Activated CD8-positive, alpha-beta memory T cell treated with anti-CD3 and anti-CD28 coated beads, Interleukin-2, amount 50 U/mL, for 1 hour (primary cell): ENCODE data around the gene CNPY2.
"Not testable (repeated sequence)": the region's sequence is repeated elsewhere in the genome, so short reads cannot be mapped to it uniquely, and the experiment has no call there.

Experiments
- DNase-seq: peaks from one replicate; pipeline ENCODE4 v3.0.0-alpha.2; 2020; ENCODE audit errors: extremely low read depth

The CNPY2 gene

DNA sequence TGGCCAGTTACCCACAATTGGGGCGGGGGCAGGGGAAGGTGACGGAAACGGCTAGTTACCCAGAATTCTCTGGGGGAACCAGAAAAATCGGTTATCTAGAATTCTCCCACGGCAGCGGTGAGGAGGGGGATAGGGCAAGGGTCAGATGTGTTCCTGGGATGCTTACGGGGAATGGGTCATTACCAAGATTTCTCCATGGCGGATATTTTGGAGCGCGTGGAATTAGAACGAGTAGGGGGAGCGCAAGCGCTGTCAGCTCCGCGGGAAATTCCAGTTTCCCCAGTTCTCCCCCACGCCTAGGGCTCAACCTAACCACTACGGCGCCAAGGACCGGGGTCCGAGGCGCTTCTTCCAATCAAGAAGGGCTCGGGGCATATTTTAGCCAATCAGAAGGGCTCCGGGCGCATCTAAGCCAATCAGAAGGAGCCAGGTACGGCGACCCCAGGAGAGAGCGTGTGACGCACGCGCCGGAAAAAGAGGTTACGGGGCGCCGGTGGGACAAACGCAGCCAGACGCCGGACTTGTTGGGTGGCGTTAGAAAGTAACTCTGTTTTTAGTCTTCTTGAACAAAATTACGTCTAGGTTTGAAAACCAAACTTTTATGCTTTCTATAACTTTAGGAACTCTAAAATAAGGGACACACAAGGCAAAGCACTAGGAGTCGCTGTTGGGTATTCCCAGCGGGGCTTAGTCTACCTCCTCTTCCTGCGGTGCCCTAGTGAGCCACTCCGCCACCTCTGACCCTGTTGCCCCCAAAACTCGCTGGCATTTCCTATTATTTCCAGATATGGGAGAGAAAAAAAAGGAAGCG lies 18.1 kb upstream of the CNPY2 start, which contains the start of gene PAN2:
PAN2 (minus strand) TSS at position 322 of the 811 bp plus-strand sequence. CDS start 906 bp downstream, outside the sequence.
- DNase-seq = peak; percentile 86

DNA sequence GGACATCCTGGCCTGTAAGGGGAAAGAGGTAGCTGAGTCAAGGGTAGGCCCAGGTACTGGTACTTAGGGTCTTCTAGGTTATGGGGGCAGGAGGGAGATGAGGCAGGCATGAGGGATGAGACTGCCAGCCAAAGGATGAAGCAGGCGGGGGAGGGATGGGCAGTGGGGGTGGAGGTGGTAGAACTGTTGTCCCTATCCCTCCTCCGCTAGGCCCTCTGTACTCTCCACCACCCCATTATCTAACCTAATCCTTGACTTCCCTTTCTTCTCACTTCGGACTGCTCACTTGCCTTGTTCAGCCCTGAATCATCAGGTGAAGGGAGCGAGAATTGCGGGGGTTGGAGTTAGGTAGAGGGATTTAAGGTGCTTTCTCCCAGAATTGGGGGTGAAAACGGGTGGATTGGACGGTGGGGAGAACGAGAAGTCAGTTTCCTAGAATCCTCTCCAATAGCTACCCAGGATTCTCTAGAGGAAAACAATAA lies 17.4 kb upstream of the CNPY2 start:
- no peak for DNase-seq

- DNase-seq = no peak
These were observed 16.9 kb upstream of the CNPY2 start for GRCh38 chr12:56332512-56333196.

DNA sequence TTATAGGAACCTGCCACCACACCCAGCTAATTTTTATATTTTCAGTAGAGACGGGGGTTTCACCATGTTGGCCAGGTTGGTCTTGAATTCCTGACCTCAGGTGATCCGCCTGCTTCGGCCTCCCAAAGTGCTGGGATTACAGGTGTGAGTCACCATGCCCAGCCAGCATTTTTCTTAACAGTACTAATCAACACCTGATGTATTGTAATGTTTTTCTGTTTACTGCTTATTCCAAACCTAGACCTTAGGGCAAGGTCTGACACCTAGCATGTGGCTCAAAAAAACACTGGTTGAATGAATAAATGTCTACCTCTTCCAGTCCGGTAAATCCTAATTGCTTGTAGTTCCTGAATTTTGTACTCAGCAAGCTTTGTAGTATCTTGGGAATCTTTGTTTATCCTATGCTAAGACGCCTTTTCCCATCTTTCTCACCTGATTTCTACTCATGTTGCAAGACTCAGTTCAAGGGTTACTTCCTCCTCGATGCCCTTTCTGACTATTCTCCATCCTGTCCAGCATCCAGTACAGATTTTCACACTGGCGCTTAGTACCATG lies 15.2 kb upstream of the CNPY2 start:
- no peak for DNase-seq

GRCh38 chr12:56326533-56326932 lies 10.7 kb upstream of the CNPY2 start:
- no peak for DNase-seq

DNA sequence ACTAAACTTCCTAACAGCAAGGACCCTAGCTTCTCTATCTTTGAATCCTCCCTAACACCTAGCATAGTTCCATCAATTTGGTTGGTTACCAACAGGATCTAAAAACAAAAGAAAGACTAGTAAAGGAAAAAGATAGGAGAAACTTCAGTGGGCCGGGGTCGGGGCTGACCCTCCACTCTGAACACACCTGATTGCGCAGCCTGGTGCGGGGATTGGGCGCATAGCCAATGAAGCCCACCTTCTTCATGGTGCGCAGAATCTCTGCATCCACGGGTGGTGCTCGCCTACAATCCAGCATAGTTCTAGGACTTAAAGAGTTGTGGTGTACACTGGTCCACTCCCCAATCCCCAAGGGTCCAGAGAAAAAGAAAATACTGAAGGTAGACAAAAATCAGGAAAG lies 10.3 kb upstream of the CNPY2 start:
- no peak for DNase-seq

DNA sequence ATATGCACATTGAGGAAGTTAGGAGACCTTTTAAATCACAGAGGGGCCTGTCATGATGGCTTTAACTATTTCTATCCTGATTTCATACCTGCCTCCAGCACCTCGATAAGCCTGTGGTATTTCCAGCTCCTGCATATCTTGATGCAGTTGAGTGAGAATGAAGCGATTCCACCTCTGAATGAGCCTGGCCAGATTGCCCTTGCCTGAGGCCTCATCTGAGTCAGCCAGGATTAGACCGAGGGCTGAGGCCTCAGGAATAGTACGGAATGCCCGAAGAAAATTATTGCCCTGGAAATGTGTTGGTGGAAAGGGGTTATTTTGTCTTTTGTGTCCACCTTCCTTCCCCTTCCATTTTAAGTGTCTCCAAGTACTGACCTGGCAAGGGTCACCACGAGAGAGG lies 8.4 kb upstream of the CNPY2 start:
- DNase-seq = no peak

DNA sequence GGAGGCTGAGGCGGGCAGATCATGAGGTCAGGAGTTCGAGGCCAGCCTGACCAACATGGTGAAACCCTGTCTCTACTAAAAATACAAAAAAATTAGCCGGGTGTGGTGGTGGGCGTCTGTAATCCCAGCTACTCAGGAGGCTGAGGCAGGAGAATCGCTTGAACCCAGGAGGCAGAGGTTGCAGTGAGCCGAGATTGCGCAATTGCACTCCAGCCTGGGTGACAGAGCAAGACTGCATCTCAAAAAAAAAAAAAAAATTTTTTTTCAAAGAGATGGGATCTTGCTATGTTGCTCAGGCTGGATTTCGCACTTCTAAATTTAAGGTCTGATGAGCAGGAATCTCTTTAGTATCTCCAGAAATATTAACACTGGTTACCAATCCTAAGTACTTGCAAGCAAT lies 5.8 kb upstream of the CNPY2 start:
- not testable (repeated sequence) for DNase-seq

GRCh38 chr12:56321027-56321426 lies 5.2 kb upstream of the CNPY2 start:
- DNase-seq = no peak

GRCh38 chr12:56317675-56318074 lies 1.9 kb upstream of the CNPY2 start:
- no peak for DNase-seq

DNA sequence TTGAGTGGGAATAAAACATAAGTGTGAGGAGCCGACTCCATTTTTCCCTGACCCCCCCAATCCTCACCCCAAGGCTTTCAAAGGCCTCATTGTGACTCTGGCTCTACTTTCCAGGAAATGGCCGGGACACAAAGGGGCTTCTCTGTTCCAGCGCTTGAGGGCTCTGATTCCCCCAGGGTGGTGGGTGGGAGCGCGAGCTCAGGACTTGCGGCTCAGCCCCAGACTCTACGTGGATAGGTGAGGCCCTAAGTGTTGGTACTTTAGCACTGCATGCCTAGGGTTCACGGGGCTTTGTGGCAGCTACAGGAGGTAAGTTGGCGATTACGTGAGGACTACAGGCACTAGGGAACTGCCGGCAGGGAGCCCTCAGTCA lies 553 bp downstream of the CNPY2 start:
- DNase-seq = no peak

DNA sequence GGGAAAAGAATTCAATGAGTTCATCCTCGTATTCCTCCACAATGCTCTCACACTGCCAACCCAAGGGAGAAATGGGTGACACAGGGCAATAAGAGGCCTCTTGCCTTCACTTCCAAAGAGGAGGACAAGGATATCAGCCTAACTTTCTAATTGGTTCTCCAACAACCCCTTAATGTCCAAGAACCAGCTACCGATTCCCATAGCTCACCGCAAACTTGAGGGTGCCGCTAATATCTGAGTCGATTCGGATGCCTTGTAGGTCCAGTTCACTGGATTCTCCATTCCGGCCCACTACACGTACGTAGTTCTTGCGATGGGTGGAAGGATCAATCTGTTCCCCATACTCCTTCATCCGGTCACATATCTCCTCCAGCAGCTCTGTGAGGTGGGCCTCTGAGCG lies 4.8 kb downstream of the CNPY2 start:
- DNase-seq = no peak

DNA sequence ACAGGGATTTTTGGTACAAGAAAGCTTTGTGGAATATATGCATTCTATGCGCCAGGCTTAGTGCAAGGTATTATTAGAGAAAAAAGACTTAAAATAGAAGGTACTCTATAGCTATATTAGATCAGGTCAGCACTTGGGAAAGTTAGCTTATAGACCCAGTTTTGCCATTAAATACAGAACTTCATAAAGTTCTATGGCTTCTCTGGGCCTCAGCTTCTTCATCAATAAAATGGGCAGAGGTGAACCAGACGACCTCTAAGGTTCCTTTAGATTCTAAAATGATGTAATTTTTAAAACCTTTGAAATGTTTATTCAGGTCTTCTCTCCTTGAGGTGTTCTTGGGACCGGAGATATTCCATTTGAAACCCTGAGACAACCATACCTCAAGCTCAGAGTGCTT lies 7.1 kb downstream of the CNPY2 start:
- no peak for DNase-seq

DNA sequence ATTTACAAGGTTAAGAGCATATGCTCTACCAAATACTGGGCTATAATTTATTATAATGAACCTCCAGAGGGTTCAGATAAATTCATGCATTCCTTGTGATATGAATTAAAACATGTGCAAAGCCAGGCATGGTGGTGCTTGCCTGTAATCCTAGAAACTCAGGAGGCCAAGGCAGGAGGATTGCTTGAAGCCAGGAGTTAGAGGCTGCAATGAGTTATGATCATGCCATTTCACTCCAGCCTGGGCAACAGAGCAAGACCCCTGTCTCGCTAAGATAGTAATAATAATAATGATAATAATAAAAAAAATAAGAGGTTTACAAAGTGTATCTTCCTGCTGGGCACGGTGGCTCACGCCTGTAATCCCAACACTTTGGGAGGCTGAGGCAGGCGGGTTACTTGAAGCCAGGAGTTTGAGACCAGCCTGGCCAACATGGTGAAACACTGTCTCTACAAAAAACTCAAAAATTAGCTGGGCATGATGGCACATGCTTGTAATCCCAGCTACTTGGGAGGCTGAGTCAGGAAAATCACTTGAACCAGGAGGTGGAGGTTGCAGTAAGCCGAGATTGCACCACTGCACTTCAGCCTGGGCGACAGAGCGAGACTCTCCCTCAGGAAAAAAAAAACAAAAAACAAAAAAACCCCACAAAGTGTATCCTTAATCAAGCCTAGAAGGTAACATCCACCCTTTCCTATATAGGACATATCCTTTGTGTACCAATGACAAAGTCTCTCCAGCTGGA lies 8.4 kb downstream of the CNPY2 start:
- DNase-seq = no peak

DNA sequence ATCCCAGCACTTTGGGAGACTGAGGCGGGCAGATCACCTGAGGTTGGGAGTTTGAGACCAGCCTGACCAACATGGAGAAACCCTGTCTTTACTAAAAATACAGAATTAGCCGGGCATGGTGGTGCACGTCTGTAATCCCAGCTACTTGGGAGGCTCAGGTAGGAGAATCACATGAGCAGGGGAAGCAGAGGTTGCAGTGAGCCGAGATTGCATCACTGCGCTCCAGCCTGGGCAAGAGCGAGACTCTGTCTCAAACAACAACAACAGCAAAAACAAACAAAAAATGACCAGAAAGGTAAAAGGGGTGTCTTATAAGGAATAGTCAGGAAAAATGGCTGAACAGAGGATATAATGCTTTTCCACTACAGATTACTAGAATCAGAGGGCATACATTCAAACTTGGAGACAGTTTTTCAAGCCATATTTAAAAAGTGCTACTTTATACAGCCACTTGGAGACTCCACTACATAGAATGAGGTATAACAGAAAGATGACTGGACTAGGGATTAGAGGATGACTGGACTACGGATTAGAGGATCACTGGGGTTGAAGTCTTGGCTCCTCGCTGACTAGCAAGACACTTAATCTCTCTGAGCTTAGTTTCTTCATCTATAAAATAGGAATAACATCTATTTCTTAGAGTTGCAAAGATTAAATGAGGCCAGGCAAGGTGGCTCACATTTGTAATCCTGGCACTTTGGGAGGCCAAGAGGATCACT lies 10.8 kb downstream of the CNPY2 start:
- no peak for DNase-seq

- DNase-seq = no peak
These were observed 11.5 kb downstream of the CNPY2 start for GRCh38 chr12:56304276-56304675.

- no peak for DNase-seq
These were observed 14.9 kb downstream of the CNPY2 start for GRCh38 chr12:56300644-56301464.

DNA sequence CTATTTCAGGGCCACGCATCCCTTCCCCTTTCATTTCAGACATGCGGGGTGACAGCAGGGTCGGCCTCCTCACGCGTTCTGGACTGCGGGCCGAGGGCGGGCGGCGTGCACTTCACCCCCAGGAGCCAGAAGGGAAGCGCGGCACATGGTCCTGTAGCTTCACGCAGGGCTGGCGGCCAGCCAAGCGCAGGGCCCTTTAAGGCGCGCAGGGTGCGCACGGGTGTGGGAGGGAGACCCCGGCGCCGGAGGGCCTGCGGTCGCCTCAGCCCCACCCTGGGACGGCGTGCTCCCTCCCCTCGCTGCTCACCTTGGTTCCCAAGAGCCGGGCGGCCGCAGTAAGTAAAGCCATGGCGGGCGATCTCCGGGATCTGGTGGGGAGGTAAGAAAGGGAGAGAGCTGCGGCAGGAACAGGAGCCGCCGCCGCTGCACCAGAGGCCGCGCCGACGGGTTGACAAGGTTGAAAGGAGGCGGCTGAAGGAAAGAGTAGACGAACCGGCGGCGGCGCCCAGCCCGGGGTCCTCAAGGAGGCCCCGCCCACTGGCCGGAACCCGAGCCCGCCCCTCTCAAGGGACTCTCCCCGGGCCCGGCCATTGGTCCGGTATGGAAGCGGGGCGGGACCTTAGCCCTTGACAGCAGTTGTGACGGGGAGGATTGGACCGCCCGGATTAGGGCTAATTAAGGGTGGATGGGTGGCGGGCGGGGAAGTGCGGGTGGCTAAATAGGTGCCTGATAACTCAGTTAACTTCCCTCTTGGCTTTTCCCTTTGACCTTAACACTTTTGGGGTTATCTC lies 15.7 kb downstream of the CNPY2 start, which contains the start of gene CS:
CS (minus strand) TSS at position 478 of the 791 bp plus-strand sequence; CDS start at position 349, 129 bp downstream.
- peak; percentile 99 for DNase-seq

GRCh38 chr12:56299308-56299852 lies 16.4 kb downstream of the CNPY2 start:
- DNase-seq = no peak
